Activated T-cell treated with anti-CD3 and anti-CD28 coated beads, Interleukin-2, amount 50 U/mL, for 4 hours (primary cell): ENCODE results near the gene CLEC2D. TPM values are rescaled to one million over a fixed set of nuclear protein-coding genes. Genes with fewer than 3 reads are reported as not detected.
"Not testable (repeated sequence)": the region's sequence is repeated elsewhere in the genome, so short reads cannot be mapped to it uniquely, and the experiment has no call there.

Experiments used
- ATAC-seq, 2 donors: fragments of 200-7000 bp; cut with Tn5 transposase; one replicate each; pipeline ENCODE4 v1.10.0; 2021
- DNase-seq: peaks from one replicate; pipeline ENCODE4 v3.0.0-alpha.2; 2020
- H3K27me3 Mint-ChIP-seq: one replicate; pipeline ENCODE4 v1.8.0; 2021; ENCODE audit warnings: low read depth, mixed read lengths
- H3K36me3 Mint-ChIP-seq: one replicate; pipeline ENCODE4 v1.8.0; 2022; ENCODE audit warnings: mixed read lengths; ENCODE audit not compliant: insufficient read depth
- H3K4me1 Mint-ChIP-seq: one replicate; pipeline ENCODE4 v1.8.0; 2021; ENCODE audit warnings: low read depth, mixed read lengths
- H3K4me3 Mint-ChIP-seq: one replicate; pipeline ENCODE4 v1.8.0; 2021; ENCODE audit warnings: mild to moderate bottlenecking, moderate library complexity, mixed read lengths
- H3K9me3 Mint-ChIP-seq: one replicate; pipeline ENCODE4 v1.8.0; 2021; ENCODE audit warnings: mixed read lengths
- total RNA-seq, 3 donors: library from RNA; stranded (reverse); gene quantifications; one replicate each; pipeline ENCODE4 v1.2.1, GENCODE V29; 2021

CLEC2D gene
- total RNA-seq, 3 donors from 2014 or later = 278 to 321 (median 282) TPM

DNA sequence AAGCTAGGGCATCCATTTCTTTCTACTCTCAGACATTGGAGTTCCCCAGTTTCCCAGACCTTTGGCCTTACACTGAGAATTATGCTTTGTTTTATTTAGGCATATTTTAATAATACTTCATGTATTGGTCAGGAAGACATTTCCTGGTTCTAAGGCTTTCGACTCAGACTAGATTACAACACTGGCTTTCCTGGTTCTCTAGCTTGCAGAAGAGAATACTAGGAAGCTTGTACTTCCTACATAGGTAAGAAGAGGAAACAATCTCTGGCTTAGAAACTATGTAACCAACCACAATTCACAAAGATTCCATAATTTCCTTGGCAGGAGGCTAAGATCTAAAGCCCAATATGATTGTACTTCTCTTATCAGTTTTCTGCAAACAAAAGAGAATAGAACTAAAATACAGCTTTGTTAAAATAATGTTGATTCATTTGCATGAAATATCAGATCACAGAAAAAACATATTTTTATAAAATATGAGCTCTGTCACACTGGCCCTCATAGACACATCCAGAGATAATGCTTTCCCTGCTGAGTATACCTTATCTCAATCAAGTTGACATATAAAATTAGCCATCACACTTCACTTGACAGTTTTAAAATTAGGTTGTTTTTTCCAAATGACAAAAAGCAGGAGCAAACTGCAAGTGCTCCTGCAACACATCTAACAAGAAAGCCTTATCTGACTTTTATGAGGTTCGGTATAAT lies 30.5 kb downstream of the CLEC2D start:
- H3K4me3 Mint-ChIP-seq = no peak overlapping the region
- H3K27me3 Mint-ChIP-seq = no peaks in the 10 kb centered on the region
- H3K9me3 Mint-ChIP-seq = peaks cover 46% of the 10 kb centered on the region
- peaks cover 63% of the 10 kb centered on the region for H3K4me1 Mint-ChIP-seq
- DNase-seq (no peak), ATAC-seq (no peak)
- peaks cover 27% of the 10 kb centered on the region for H3K36me3 Mint-ChIP-seq

DNA sequence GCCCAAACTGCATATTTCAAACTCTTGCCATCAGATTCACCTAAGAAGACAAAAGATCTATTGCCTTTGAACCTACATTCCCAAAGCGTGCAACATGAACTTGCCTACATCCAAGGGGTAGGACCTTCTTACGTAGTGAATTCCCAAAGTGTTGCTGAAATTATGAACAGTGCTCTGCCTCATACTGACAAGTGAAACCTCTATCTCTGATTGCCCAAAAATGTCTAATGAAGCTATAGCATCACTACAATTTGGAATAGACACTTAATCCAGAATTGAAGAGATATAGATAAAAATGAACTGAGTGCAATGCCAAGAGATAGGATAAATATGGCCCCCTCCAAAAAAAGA lies 31.1 kb downstream of the CLEC2D start:
- H3K4me3 Mint-ChIP-seq = no peak overlapping the region
- H3K27me3 Mint-ChIP-seq = no peaks in the 10 kb centered on the region
- peaks cover 66% of the 10 kb centered on the region for H3K4me1 Mint-ChIP-seq
- DNase-seq (no peak), ATAC-seq (no peak)
- peaks cover 48% of the 10 kb centered on the region for H3K9me3 Mint-ChIP-seq
- H3K36me3 Mint-ChIP-seq = peaks cover 27% of the 10 kb centered on the region

DNA sequence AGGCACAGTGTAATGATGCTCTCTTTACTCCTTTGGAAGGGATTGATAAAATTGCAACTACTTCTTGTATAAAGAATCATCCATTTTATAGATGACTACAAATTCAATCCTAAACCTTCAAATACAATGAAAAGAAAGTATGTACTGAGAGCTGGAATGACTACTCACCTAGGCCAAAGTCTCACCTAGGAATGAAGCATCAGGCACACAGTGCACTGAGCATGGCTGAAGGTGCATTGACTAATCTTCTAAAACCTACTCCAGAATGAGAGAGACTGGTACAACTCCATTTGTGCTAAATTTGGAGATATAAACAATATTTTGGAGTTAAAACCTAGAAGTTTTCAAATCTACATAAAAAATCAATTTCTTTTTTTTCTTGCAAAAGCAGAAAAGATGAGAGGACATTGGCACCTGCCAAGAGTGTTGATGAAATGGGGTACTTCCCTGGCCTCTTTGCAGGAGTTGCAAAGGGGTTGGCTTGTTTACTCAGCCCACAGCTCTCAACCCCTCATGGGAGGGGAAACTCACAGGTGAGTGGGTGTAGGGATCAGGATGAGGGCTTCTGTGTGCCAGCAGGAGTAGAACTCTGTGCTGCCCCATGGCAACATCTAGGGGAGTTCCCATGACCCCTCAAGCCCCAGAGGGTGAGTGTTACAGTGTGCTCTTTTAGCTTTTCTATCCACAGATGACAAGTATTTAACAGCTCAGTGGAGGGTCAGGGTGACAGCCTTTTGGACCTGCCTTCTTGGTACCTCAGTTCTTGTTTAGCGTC lies 32.1 kb downstream of the CLEC2D start:
- Mint-ChIP-seq H3K27me3 (no peaks in the 10 kb centered on the region), H3K4me1 (peaks cover 72% of the 10 kb centered on the region), H3K9me3 (peaks cover 47% of the 10 kb centered on the region), H3K36me3 (peaks cover 20% of the 10 kb centered on the region), H3K4me3 (peak overlapping the region; percentile 66)
- peak; percentile 24 for DNase-seq
- peak; percentile 56 to 67 for ATAC-seq

DNA sequence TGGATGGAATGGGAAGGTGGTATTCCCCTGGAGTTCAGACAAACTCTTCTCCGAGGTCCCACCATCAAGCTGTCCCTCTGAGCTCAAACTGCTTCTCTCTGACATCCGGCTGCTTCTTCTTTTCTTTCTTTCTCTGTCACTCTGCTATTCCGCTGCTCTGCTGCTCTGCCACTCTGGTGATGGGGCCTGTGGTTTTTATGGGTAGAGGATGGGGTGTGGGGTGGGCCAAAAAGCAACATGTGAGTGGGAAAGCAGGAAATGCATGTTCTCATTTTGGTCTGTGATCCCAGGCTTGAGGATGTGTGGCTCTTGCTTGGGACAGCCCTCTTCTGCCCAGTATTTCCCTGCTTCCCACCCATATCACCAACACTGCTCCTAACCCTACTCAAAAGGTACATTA lies 32.7 kb downstream of the CLEC2D start:
- ATAC-seq = peak; percentile 23 to 39

DNA sequence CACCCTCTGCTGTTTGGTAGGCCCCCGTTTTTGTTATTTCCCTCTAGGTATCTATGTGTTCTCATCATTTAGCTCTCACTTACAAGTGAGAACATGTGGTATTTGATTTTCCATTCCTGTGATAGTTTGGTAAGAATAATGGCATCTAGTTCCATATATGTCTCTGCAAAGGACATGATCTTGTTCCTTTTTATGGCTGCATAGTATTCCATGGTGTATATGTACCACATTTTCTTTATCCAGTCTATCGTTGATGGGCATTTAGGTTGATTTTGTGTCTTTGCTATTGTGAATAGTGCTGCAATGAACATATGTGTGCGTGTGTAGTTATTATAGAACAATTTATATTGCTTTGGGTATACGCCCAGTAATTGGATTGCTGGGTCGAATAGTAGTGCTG lies 35.0 kb downstream of the CLEC2D start:
- H3K4me1 Mint-ChIP-seq = peaks cover 78% of the 10 kb centered on the region

More for the DNA sequence above, 32.7 kb downstream of the CLEC2D start:
- H3K9me3 Mint-ChIP-seq = peaks cover 47% of the 10 kb centered on the region
- H3K4me1 Mint-ChIP-seq = peaks cover 75% of the 10 kb centered on the region
- H3K36me3 Mint-ChIP-seq = peaks cover 17% of the 10 kb centered on the region
- H3K27me3 Mint-ChIP-seq = no peaks in the 10 kb centered on the region
- DNase-seq = no peak
- H3K4me3 Mint-ChIP-seq = peak overlapping the region; percentile 66

DNA sequence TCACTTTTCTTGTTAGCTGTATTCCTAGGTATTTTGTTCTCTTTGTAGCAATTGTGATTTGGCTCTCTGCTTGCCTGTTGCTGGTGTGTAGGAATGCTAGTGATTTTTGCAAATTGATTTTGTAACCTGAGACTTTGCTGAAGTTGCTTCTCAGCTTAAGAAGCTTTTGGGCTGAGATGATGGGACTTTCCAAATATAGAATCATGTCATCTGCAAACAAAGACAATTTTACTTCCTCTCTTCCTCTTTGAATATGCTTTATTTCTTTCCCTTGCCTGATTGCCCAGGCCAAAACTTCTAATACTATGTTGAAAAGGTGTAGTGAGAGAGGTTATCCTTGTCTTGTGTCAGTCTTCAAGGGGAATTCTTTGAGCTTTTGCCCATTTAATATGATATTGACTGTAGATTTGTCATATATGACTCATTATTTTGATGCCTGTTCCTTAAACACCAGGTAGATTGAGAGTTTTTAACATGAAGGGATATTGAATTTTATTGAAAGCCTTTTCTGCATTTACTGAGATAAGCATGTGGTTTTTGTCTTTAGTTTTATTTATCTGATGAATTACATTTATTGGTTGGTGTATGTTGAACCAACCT lies 36.7 kb downstream of the CLEC2D start:
- H3K4me1 Mint-ChIP-seq = peaks cover 68% of the 10 kb centered on the region
- H3K4me3 Mint-ChIP-seq = peak overlapping the region; percentile 28
- peaks cover 12% of the 10 kb centered on the region for H3K36me3 Mint-ChIP-seq
- no peak for ATAC-seq
- DNase-seq = no peak
- H3K9me3 Mint-ChIP-seq = peaks cover 24% of the 10 kb centered on the region
- no peaks in the 10 kb centered on the region for H3K27me3 Mint-ChIP-seq

More for the DNA sequence above, 35.0 kb downstream of the CLEC2D start:
- not testable (repeated sequence) for DNase-seq, ATAC-seq, H3K4me3 Mint-ChIP-seq, H3K27me3 Mint-ChIP-seq
- H3K36me3 Mint-ChIP-seq = peaks cover 12% of the 10 kb centered on the region
- H3K9me3 Mint-ChIP-seq = peaks cover 29% of the 10 kb centered on the region

DNA sequence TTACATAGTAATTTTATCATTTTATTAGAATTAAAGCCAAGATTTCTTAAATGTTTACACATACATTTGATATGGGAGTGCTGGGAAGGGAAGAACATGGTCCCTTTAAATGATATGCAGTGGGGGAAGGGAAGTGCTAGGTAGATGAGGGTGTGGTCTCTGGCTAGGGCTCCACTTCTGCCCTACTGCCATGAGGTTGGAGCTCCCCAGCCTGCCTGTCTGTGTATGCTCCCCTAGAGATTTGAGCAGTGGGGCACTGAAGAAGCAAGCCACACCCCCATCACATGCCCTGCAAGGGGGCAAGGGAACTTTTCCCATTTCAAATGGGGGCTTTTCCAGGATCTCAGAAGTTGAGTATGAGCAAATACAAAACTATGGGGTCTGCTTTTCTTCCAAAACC lies 37.8 kb downstream of the CLEC2D start:
- no peak for ATAC-seq

DNA sequence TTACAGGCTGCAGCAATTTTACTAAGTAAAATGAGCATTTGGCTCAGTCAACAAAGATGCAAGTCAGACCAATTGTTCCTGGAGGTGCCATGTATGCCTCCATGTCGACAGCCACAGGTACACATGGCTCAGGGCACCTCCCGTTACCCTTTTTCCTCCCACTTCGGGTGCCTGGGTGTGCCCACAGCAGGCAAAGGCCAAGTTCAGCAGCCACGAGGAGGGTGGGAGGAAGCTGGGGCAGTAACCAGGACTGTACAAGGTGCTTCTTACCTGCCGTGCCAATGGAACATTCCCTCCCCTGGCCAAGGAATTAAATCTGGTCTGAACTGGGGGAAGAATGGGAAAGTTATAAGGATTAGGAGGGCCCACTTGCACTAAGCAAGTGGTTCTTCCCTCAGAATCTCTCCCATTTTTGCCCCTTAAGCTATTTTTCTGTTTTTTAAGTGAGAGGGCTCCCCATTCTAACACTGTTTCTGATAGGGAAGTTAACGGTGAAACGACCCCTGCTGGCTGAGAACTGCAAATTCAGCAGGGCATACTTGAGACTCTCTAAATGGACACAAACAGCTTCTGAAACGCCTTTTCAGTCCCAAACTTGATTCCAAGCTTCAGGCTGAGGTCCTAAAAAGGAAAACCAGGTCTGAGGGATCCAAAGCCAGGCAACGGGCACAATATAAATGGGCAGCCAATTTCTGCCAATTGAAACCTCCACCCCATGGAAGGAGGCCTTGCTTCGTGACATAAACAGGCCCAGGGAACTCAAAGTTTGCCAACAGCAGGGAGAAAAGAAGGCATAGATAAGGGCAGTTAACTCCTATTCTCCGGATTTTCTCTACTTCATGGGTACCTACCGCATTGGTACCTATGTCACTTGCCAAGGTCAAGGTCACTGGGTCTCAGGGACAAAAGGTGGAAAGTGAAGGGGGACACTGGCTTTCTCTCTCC lies 38.6 kb downstream of the CLEC2D start:
- Mint-ChIP-seq H3K9me3 (peaks cover 20% of the 10 kb centered on the region), H3K36me3 (peaks cover 12% of the 10 kb centered on the region), H3K4me3 (peak overlapping the region; percentile 56), H3K4me1 (peaks cover 63% of the 10 kb centered on the region), H3K27me3 (no peaks in the 10 kb centered on the region)
- ATAC-seq (peak; percentile 79 to 85), DNase-seq (peak; percentile 60)

More for the DNA sequence above, 37.8 kb downstream of the CLEC2D start:
- Mint-ChIP-seq H3K4me3 (peak overlapping the region; percentile 56), H3K9me3 (peaks cover 22% of the 10 kb centered on the region), H3K27me3 (no peaks in the 10 kb centered on the region), H3K4me1 (peaks cover 65% of the 10 kb centered on the region), H3K36me3 (peaks cover 12% of the 10 kb centered on the region)
- DNase-seq = no peak

DNA sequence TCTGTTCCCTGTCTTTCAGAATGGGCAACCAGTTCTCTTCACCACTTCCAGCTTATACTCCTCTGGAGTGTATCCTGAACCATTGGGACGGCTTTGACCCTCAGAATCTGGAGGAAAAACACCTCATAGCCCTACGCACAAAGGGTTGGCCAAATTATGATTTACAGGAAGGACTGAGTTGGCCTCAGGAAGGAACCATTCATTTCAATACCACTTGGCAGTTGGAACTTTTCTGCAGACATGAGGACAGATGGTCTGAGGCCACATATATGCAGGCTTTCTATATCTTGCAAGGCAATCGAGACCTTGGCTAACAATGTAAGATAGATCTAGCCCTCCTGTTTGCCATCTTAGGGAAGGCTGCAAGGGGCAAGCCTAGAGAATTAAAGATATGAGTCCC lies 39.3 kb downstream of the CLEC2D start:
- no peaks in the 10 kb centered on the region for H3K27me3 Mint-ChIP-seq
- no peak overlapping the region for H3K4me3 Mint-ChIP-seq
- DNase-seq (no peak), ATAC-seq (no peak)
- H3K9me3 Mint-ChIP-seq = peaks cover 20% of the 10 kb centered on the region
- H3K4me1 Mint-ChIP-seq = peaks cover 65% of the 10 kb centered on the region
- peaks cover 12% of the 10 kb centered on the region for H3K36me3 Mint-ChIP-seq

DNA sequence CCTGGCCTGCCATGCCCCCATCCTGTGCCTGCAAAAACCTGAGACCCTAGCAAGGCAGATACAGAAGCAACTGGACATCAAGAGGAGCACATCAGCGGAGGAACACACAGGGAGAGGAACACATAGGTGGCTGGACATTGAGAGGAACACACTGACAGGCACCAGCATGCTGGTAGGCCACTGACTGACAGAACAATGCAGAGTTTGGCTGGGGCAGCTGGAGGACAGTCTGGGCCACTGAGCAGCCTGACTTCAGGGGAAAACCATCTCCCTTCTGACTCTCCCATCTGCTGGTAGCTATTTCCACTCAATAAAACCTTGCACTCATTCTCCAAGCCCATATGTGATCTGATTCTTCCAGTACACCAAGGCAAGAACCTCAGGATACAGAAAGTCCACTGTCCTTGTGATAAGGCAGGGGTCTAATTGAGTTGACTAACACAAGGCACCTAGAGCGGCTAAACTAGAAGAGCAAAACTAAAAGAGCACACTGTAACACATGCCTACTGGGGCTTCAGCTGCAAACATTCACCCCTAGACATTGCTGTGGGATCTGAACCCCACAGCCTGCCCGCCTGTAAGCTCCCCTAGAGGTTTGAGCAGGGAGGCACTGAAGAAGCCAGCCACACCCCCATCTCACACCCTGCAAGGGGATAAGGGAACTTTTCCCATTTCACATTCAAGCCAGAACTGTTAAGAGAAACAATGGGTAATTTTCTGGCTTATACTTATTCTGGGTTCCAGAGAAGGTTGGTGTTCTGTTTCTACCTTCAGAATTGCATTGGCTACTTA lies 41.3 kb downstream of the CLEC2D start:
- Mint-ChIP-seq H3K36me3 (peaks cover 5% of the 10 kb centered on the region), H3K27me3 (no peaks in the 10 kb centered on the region), H3K9me3 (peaks cover 9% of the 10 kb centered on the region), H3K4me1 (peaks cover 59% of the 10 kb centered on the region), H3K4me3 (no peak overlapping the region)
- ATAC-seq (no peak), DNase-seq (no peak)

DNA sequence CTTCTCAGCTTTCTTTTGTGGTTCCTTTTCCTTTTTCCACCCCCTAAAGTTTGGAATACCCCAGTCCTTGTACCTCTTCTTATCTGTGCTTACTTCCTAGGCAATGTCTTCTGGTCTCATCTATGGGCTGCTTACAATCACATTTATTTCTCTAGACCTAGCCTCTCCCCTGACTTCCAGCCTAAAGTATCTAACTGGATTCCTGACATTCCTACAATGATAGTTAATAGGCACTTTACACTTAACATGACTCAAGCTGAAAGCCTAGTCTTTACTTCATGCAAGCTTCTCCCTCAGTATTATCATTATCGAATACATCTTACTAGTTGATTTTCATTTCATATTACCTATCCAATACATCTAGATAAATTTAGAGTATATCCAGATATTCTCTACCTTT lies 42.2 kb downstream of the CLEC2D start:
- ATAC-seq (no peak), DNase-seq (no peak)
- H3K36me3 Mint-ChIP-seq = peaks cover 3% of the 10 kb centered on the region
- H3K4me1 Mint-ChIP-seq = peaks cover 55% of the 10 kb centered on the region
- no peak overlapping the region for H3K4me3 Mint-ChIP-seq
- no peaks in the 10 kb centered on the region for H3K27me3 Mint-ChIP-seq
- peaks cover under 1% of the 10 kb centered on the region for H3K9me3 Mint-ChIP-seq

DNA sequence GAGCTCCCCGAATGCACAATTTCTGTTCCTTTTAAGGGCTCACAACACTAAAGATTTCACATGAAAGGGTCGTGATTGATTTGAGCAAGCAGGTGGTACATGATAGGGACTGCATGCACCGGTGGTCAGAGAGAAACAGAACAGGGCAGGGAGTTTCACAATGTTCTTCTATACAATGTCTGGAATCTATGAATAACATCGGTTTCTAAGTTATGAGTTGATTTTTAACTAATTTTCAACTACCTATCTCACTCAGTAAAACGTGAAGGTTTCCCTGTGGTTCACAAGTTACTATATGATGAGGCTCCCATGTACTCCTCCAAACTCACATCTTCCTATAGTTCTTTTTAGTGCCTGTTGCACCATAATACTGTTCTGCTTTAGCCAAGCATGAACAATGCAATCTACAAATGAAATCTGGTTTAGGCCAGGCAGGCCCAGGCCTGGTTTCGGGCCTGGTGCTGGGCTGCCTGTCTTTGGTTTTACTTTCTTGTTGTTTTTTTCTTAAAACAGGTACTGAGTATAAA lies 43.6 kb downstream of the CLEC2D start:
- not testable (repeated sequence) for ATAC-seq

More for the DNA sequence above, 43.6 kb downstream of the CLEC2D start:
- H3K9me3 Mint-ChIP-seq, H3K4me3 Mint-ChIP-seq, DNase-seq, H3K36me3 Mint-ChIP-seq, H3K27me3 Mint-ChIP-seq: not testable (repeated sequence)
- H3K4me1 Mint-ChIP-seq = peaks cover 42% of the 10 kb centered on the region
